ENCODE measurements around the gene AMMECR1L.
"Not testable (repeated sequence)": the region's sequence is repeated elsewhere in the genome, so short reads cannot be mapped to it uniquely, and the experiment has no call there.

The AMMECR1L gene

GRCh38 chr2:127841466-127842178 lies 44.1 kb downstream of the AMMECR1L start:
- no peak for DNase-seq (ENCODE audit: low read depth)

GRCh38 chr2:127840893-127841292 lies 44.9 kb downstream of the AMMECR1L start:
- no peak for DNase-seq (ENCODE audit: low read depth)

GRCh38 chr2:127834951-127835350 lies 50.8 kb downstream of the AMMECR1L start:
- no peak for DNase-seq (ENCODE audit: low read depth)

- DNase-seq (ENCODE audit: low read depth) = no peak
Measured at GRCh38 chr2:127829845-127830246, 55.9 kb downstream of the AMMECR1L start.

GRCh38 chr2:127826708-127827107 lies 59.0 kb downstream of the AMMECR1L start:
- not testable (repeated sequence) for DNase-seq (ENCODE audit: low read depth)

- no peak for DNase-seq (ENCODE audit: low read depth)
Measured at GRCh38 chr2:127826047-127826446, 59.7 kb downstream of the AMMECR1L start.

- no peak for DNase-seq (ENCODE audit: low read depth)
Measured at GRCh38 chr2:127820080-127820668, 65.6 kb downstream of the AMMECR1L start.

GRCh38 chr2:127818794-127819425 lies 66.8 kb downstream of the AMMECR1L start:
- DNase-seq (ENCODE audit: low read depth) = no peak

GRCh38 chr2:127818241-127818640 lies 67.5 kb downstream of the AMMECR1L start:
- no peak for DNase-seq (ENCODE audit: low read depth)

- DNase-seq (ENCODE audit: low read depth) = no peak
Measured at GRCh38 chr2:127814677-127815076, 71.1 kb downstream of the AMMECR1L start.

- DNase-seq (ENCODE audit: low read depth) = not testable (repeated sequence)
Measured at GRCh38 chr2:127812441-127812840, 73.3 kb downstream of the AMMECR1L start.

All from ELR (cell line).